Measurements from ENCODE around the gene PLXNA4.

DNA sequence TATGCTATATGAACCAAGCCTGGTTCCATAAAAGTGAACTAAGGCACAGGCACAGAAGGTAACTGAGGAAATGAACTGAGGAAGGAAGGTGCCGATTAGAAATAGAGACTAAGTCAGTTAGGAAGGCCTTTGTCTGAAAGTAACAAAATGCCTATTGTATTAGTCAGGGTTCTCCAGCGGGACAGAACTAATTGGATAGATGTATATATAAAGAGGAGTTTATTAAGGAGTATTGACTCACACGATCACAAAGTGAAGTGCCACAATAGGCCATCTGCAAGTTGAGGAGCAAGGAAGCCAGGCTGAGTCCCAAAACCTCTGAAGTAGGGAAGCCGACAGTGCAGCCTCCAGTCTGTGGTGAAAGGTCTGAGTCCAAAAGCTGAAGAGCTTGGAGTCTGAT lies 13.9 kb upstream of the PLXNA4 start:
- no peak for TF ChIP-seq GATA3 (IDR thresholded peaks at IDR 0.05; ENCODE audit: low read depth, low read length)
- no peak for TF ChIP-seq GATA2 (IDR thresholded peaks at IDR 0.05; ENCODE audit: low read depth, low read length)

Measured in SH-SY5Y (cell line).